DND-41 (cell line): ENCODE data around the gene PTPRU.

Experiments used
- ATAC-seq: fragments of 200-7000 bp; cut with Tn5 transposase; 3 replicates; pipeline ENCODE4 v1.9.1; 2021; ENCODE audit warnings: low read depth; ENCODE audit not compliant: insufficient read depth
- DNase-seq: peaks from one replicate; pipeline ENCODE4 v3.0.0-alpha.2; 2020
- H2AFZ ChIP-seq: 2 replicates; pipeline ENCODE4 v1.6.0; 2012; ENCODE audit warnings: low read depth, low read length
- H3K27ac ChIP-seq: 2 replicates; pipeline ENCODE4 v1.5.1; 2012; ENCODE audit warnings: low read length, inconsistent platforms
- H3K27me3 ChIP-seq: fragments of 200-600 bp; sonication (generic); 2 replicates; pipeline ENCODE4 v1.6.0; 2012; ENCODE audit warnings: low read length, mild to moderate bottlenecking, inconsistent platforms; ENCODE audit not compliant: insufficient read depth, poor library complexity
- H3K36me3 ChIP-seq: 2 replicates; pipeline ENCODE4 v1.5.1; 2012; ENCODE audit warnings: low read length, inconsistent platforms; ENCODE audit not compliant: insufficient read depth
- H3K4me1 ChIP-seq: 2 replicates; pipeline ENCODE4 v1.5.1; 2012; ENCODE audit warnings: mild to moderate bottlenecking, low read length; ENCODE audit not compliant: insufficient read depth
- H3K4me2 ChIP-seq: 2 replicates; pipeline ENCODE4 v1.6.0; 2012; ENCODE audit warnings: mild to moderate bottlenecking, moderate library complexity, low read length, inconsistent platforms; ENCODE audit not compliant: insufficient read depth
- H3K4me3 ChIP-seq, 2 experiments: fragments of 200-600 bp in 1 of 2; shearing (Covaris generic) in 1 of 2; 2 replicates each; pipeline ENCODE4 v1.5.1; 2012 to 2016; ENCODE audit warnings: inconsistent platforms in 2 of 2, low read length in 2 of 2, mild to moderate bottlenecking in 2 of 2, low read depth in 1 of 2, moderate library complexity in 1 of 2
- H3K79me2 ChIP-seq: 2 replicates; pipeline ENCODE4 v1.6.0; 2012; ENCODE audit warnings: low read length, inconsistent platforms; ENCODE audit not compliant: insufficient read depth
- H3K9ac ChIP-seq: 2 replicates; pipeline ENCODE4 v1.6.0; 2012; ENCODE audit warnings: low read depth, mild to moderate bottlenecking, inconsistent platforms, low read length, moderate library complexity
- H3K9me3 ChIP-seq: 2 replicates; pipeline ENCODE4 v1.5.1; 2012; ENCODE audit warnings: low read length, moderate library complexity, mild to moderate bottlenecking, inconsistent platforms; ENCODE audit not compliant: insufficient read depth, severe bottlenecking
- H4K20me1 ChIP-seq: 2 replicates; pipeline ENCODE4 v1.6.0; 2012; ENCODE audit warnings: low read length; ENCODE audit not compliant: insufficient read depth
- EZH2 ChIP-seq: IDR thresholded peaks from 3 replicates; pipeline ENCODE4 v1.6.1; 2012; ENCODE audit warnings: borderline replicate concordance, low read depth, mild to moderate bottlenecking, moderate library complexity, low read length, inconsistent platforms; ENCODE audit not compliant: severe bottlenecking
- TF ChIP-seq, protein P1 (sequence below): IDR thresholded peaks from 2 replicates; pipeline ENCODE4 v1.5.1; 2012; ENCODE audit warnings: borderline replicate concordance, low read length, moderate library complexity, mild to moderate bottlenecking; ENCODE audit not compliant: poor library complexity, severe bottlenecking; ENCODE audit errors: extremely low read depth

Gene PTPRU

DNA sequence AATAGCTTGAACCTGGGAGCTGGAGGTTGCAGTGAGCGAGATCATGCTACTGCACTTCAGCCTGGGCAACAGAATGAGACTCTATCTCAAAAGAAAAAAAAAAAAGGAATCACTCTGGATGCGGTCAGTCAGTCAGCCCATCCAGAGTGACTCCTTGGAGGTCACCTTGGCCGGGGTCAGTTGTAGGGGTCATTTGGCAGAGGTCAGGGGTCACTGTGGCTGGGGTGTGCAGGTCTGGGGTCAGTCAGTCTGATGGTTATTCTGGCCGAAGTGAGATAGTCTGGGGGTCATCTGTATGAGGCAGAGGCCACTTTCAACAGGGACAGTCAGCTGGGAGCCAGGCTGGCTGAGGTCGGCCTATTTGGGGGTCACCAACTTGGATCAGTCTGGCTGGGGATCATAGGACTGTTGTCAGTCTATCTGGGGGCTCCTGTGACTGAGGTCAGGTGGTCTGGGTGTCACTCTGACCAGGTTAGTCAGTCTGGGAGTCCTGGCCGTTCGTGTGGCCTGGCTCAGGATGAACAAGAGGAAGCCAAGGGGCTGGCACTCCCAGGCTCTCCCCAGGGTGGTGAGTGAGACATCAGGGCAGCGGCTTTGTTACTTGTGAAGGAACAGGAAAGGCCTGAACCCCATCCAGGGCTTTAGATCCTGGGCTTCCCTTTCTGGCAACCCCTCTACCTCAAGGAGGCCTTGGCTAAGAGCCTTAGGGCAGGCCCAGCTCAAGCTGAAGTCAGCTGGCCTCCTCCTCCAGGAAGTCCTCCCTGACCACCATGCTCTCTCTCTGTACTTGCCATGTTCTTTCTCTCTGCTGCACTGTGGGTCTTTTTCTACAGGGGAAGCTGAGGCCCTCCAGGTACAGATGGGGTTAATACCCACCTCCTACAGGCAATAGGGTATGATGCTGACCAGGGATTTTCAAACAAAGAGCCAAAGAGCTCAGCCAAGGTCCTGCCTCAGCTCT lies 15.1 kb downstream of the PTPRU start:
- H3K79me2 ChIP-seq: no peaks in the 10 kb centered on the region
- no peak overlapping the region for H2AFZ ChIP-seq
- TF ChIP-seq, protein P1, sequence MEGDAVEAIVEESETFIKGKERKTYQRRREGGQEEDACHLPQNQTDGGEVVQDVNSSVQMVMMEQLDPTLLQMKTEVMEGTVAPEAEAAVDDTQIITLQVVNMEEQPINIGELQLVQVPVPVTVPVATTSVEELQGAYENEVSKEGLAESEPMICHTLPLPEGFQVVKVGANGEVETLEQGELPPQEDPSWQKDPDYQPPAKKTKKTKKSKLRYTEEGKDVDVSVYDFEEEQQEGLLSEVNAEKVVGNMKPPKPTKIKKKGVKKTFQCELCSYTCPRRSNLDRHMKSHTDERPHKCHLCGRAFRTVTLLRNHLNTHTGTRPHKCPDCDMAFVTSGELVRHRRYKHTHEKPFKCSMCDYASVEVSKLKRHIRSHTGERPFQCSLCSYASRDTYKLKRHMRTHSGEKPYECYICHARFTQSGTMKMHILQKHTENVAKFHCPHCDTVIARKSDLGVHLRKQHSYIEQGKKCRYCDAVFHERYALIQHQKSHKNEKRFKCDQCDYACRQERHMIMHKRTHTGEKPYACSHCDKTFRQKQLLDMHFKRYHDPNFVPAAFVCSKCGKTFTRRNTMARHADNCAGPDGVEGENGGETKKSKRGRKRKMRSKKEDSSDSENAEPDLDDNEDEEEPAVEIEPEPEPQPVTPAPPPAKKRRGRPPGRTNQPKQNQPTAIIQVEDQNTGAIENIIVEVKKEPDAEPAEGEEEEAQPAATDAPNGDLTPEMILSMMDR: no peak
- H4K20me1 ChIP-seq: no peaks in the 10 kb centered on the region
- no peaks in the 10 kb centered on the region for H3K36me3 ChIP-seq
- H3K27me3 ChIP-seq: no peaks in the 10 kb centered on the region
- DNase-seq (no peak), ATAC-seq (no peak)
- H3K4me1 ChIP-seq: peaks cover 26% of the 10 kb centered on the region
- no peak overlapping the region for H3K4me2 ChIP-seq
- no peaks in the 10 kb centered on the region for H3K9me3 ChIP-seq
- no peak overlapping the region for H3K9ac ChIP-seq
- H3K27ac ChIP-seq: no peak overlapping the region
- H3K4me3 ChIP-seq: no peak overlapping the region

GRCh38 chr1:29253180-29253579 lies 16.9 kb downstream of the PTPRU start:
- H3K9me3 ChIP-seq: no peaks in the 10 kb centered on the region
- no peak overlapping the region for H3K9ac ChIP-seq
- H4K20me1 ChIP-seq: no peaks in the 10 kb centered on the region
- H2AFZ ChIP-seq: no peak overlapping the region
- H3K4me3 ChIP-seq: no peak overlapping the region
- TF ChIP-seq, protein P1: no peak
- TF ChIP-seq EZH2: no peak
- no peaks in the 10 kb centered on the region for H3K79me2 ChIP-seq
- no peak overlapping the region for H3K27ac ChIP-seq
- ATAC-seq (no peak), DNase-seq (no peak)
- no peaks in the 10 kb centered on the region for H3K36me3 ChIP-seq
- peaks cover 5% of the 10 kb centered on the region for H3K27me3 ChIP-seq
- H3K4me2 ChIP-seq: no peak overlapping the region
- H3K4me1 ChIP-seq: peaks cover 26% of the 10 kb centered on the region

DNA sequence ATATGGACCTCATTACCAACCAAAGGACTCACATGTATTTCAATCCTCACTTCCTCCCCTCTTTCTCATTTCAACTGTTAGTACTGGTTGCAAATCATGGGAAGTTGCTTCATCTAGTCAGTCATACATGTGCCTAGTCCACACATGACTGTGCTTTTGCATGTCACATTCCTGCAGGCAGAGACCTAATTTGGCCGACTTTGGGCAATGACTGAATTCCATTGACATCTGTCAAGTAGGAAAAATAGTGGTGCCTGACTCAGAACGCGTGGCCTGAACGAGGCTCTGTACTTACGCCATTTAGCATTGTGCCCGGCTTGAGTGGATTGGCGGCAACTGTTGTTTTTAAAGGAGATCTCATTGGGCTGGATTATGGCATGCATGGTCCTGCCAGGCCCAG lies 18.0 kb downstream of the PTPRU start:
- H3K36me3 ChIP-seq: no peaks in the 10 kb centered on the region
- no peak for TF ChIP-seq EZH2
- TF ChIP-seq, protein P1: no peak
- no peak overlapping the region for H3K27ac ChIP-seq
- H3K79me2 ChIP-seq: no peaks in the 10 kb centered on the region
- no peaks in the 10 kb centered on the region for H3K9me3 ChIP-seq
- no peak overlapping the region for H3K4me3 ChIP-seq
- H4K20me1 ChIP-seq: peaks cover 4% of the 10 kb centered on the region; the same call in 1 of the 2 replicates
- no peak overlapping the region for H3K4me2 ChIP-seq
- no peak overlapping the region for H2AFZ ChIP-seq
- DNase-seq: no peak
- H3K27me3 ChIP-seq: peaks cover 16% of the 10 kb centered on the region
- ATAC-seq: no peak
- H3K9ac ChIP-seq: no peak overlapping the region
- peaks cover 14% of the 10 kb centered on the region for H3K4me1 ChIP-seq
